Fibroblast of mammary gland (primary cell): ENCODE data around the gene PCDHGA4.
A peak's percentile ranks its signal among the peaks of the same experiment; 100 is the strongest.

Experiments used
- DNase-seq: peaks from one replicate; pipeline ENCODE4 v3.0.0-alpha.2; 2010; ENCODE audit warnings: low read depth
- H3K4me3 ChIP-seq: 2 replicates; pipeline ENCODE4 v1.5.1; 2011; ENCODE audit warnings: low read depth, mild to moderate bottlenecking, low read length, moderate library complexity; ENCODE audit not compliant: control insufficient read depth
- TF ChIP-seq, protein P1 (sequence below): conservative IDR thresholded peaks from 2 replicates; pipeline ENCODE4 v1.5.1; 2011; ENCODE audit warnings: low read depth, low read length, inconsistent platforms; ENCODE audit not compliant: control insufficient read depth, insufficient read depth

PCDHGA4 gene

DNA sequence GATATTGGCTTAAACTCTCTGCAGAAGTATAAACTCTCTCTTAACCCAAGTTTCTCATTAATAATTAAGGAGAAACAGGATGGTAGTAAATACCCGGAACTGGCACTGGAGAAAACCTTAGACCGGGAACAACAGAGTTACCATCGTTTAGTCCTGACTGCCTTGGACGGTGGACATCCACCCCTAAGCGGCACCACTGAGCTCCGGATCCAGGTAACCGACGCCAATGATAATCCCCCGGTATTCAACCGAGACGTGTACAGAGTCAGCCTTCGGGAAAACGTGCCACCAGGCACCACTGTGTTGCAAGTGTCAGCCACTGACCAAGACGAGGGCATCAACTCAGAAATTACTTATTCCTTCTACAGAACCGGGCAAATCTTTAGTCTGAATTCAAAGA is 43.8 kb downstream of the PCDHGA4 start:
- H3K4me3 ChIP-seq, result no peak overlapping the region
- no peak for DNase-seq
- TF ChIP-seq, protein P1, sequence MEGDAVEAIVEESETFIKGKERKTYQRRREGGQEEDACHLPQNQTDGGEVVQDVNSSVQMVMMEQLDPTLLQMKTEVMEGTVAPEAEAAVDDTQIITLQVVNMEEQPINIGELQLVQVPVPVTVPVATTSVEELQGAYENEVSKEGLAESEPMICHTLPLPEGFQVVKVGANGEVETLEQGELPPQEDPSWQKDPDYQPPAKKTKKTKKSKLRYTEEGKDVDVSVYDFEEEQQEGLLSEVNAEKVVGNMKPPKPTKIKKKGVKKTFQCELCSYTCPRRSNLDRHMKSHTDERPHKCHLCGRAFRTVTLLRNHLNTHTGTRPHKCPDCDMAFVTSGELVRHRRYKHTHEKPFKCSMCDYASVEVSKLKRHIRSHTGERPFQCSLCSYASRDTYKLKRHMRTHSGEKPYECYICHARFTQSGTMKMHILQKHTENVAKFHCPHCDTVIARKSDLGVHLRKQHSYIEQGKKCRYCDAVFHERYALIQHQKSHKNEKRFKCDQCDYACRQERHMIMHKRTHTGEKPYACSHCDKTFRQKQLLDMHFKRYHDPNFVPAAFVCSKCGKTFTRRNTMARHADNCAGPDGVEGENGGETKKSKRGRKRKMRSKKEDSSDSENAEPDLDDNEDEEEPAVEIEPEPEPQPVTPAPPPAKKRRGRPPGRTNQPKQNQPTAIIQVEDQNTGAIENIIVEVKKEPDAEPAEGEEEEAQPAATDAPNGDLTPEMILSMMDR, result no peak

DNA sequence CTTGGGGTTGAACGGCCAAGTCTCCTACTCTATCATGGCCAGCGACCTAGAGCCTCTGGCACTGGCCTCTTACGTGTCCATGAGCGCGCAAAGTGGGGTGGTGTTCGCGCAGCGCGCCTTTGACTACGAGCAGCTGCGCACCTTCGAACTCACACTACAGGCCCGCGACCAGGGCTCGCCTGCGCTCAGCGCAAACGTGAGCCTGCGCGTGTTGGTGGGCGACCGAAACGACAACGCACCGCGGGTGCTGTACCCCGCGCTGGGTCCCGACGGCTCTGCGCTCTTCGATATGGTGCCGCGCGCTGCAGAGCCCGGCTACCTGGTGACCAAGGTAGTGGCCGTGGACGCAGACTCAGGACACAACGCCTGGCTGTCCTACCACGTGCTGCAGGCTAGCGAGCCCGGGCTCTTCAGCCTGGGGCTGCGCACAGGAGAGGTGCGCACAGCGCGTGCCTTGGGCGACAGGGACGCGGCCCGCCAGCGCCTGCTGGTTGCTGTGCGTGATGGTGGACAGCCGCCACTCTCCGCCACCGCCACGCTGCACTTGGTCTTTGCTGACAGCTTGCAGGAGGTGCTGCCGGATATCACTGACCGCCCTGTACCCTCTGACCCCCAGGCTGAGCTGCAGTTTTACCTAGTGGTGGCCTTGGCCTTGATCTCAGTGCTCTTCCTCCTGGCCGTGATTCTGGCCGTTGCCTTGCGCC is 44.9 kb downstream of the PCDHGA4 start:
- TF ChIP-seq, protein P1, result no peak
- H3K4me3 ChIP-seq, result no peak overlapping the region
- DNase-seq, result no peak

DNA sequence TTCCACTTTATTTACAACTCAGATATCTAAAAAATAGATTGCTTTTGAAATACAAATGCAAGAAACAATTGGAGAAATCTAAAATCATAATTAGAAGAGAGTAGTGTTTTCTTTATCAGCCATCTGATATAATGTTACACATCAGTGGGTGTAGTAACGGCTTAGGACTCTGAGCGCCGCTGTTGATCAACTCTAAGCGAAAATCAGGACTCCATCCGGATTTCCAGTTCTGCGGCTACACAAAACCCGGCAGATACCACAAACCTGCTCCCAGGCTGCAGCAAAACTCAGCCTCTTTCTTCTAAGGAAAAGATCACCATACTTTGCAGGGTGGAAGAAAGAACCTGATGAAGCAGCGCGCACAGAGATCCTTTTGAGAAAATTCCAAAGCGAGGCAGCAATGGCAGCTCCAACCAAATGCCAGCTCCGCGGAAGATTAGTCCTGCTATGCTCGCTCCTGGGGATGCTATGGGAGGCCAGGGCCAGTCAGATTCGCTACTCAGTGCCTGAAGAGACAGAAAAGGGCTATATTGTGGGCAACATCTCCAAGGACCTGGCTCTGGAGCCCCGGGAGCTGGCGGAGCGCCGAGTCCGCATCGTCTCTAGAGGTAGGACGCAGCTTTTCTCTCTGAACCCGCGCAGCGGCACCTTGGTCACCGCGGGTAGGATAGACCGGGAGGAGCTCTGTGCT is 47.9 kb downstream of the PCDHGA4 start, which contains the start of gene PCDHGA9:
TSS of gene PCDHGA9 (plus strand) at position 226 of the 691 bp plus-strand sequence. CDS start at position 401, 175 bp downstream.
- TF ChIP-seq, protein P1, result peak; percentile 60
- peak; percentile 57 for DNase-seq
- peak within 1 kb of the TSS; percentile 37 for H3K4me3 ChIP-seq

DNA sequence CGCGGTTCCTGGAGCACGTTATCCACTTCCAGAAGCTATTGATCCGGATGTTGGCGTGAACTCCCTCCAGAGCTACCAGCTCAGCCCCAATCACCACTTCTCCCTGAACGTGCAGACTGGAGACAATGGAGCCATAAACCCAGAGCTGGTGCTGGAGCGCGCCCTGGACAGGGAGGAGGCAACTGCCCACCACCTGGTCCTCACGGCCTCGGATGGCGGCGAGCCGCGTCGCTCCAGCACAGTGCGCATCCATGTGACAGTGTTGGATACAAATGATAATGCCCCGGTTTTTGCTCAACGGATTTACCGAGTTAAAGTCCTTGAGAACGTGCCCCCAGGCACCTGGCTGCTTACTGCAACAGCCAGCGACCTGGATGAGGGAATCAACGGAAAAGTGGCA is 48.6 kb downstream of the PCDHGA4 start:
- no peak overlapping the region for H3K4me3 ChIP-seq
- DNase-seq, result no peak
- TF ChIP-seq, protein P1, result no peak
